Raji (cell line): ENCODE results near the gene GPATCH2L.

ENCODE experiments used
- POLR2A ChIP-seq: IDR thresholded peaks from 2 replicates; pipeline ENCODE4 v1.6.1; 2011; ENCODE audit warnings: low read depth, low read length, control low read depth; ENCODE audit not compliant: insufficient read depth

The GPATCH2L gene

DNA sequence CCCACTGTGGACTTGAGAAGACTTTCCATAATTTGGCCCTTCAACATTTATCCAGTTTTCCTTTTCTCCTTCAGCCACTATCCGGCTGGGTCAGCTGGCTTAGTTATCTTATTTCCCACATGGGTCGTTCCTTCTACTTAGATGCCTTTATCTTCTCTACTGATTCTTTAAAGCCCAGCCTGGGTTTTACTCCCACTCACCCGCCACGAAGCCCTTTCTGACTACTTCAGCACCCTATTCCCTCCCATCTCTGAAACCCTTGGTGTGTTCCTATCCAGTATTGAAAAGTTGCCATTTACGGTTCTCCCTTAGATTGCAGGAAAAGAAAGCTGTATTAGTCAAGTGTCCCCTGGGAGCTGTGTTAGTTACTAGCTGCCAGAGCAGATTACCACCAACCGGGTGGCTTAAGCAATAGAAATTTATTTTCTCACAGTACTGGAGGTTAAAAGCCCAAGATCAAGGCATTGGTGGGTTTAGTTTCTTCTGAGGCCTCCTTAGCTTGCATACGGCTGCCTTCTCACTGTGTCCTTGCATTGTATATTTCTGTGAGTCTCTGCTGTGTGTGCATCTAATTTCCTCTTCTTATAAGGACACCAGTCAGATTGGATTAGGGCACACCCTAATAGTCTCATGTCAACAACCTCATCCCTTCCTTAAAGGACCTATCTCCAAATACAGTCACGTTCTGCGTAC is 105.5 kb downstream of the GPATCH2L start:
- TF ChIP-seq POLR2A: no peak

DNA sequence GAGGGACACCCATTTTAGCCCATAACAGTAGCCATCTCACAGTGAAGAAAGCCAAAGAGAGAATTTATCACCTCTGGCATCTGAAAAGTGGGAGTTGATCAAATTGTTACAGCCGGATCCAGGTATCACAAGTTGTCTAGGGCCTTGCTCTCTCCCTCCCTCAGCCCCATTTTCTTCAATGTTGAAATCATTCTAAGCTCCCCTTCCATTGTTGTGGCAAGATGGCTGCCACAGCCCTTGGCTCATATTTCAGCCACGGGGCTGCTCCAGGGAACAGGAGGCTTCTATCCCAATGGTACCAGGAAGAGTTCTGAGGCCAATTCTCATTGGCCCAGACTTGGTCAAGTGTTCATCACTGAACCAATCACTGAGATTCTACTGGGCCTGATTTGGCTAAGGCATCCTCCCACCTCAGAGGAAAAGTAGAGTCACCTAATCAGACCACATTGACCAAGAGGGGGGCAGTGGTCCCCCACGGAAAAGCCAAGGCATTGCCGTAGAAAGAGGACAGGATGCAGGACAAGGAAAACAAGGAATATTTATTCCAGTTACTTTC is 106.2 kb downstream of the GPATCH2L start:
- no peak for TF ChIP-seq POLR2A

DNA sequence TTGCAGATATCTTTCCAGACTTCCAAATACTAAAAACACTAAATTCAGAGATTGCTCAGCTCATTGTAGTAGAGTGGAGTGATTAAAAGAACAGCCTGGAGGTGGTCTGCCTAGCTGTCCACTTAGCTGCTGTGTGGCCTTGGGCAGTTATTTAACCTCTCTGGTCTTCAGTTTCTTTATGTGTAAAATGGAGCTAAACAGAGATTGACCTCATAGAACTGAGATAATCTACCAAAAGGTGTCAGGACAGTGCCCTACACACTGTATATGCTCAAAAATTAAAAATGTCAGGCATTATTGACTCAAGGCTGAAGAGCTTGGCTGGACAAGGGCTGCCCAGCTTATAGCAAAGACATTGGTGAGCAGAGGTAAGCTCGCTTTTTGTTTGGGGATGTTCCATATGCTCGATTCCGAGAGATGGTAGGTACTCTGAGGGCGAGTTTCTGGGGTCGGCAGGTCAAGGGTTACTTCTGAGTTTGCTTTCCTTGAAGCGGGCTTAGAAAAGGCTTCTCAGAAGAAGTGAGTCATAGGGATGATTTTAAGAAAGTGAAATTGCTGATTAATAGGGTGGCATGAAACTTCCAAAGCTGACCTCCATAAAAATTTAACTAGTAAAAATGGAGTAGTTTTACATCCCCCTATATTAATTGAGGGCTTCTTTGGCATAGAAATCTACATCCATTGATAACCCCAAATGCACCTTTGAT is 107.5 kb downstream of the GPATCH2L start:
- TF ChIP-seq POLR2A: no peak

DNA sequence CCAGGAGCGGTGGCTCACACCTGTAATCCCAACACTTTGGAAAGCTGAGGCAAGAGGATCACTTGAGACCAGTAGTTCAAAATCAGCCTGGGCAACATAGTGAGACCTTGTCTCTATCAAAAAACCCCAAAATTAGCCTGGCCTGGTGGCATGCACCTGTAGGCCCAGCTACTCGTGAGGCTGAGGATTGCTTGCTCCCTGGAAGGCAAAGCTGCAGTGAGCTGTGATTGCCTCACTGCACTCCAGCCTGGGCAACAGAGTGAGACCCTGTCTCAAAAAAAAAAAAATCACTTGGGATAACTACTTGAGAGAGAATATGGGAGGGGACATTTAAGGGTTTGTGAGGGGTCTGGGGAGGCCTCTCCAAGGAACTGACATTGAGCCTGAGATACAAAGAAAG is 109.0 kb downstream of the GPATCH2L start:
- TF ChIP-seq POLR2A: no peak

DNA sequence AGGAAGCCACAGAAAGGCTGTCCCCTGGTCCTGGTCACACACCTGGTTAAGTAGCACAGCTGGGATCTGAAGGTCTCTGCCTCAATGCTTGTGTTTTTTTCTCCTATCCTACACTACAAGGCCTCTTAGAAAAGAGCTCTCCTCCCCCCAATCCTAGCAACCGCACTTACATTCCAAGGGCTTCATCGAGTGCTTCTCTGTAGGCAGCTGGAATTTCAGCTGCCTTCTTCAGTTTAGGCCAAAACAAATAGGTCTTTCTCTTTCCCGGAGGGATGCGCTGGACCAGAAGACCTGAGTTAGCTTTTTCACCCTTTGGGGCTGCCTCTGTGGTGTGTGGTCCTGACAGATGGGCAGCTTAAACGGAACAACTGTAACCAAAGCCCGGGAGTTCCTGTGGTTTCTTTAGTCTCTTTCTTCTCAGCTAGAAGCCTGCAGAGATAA is 109.7 kb downstream of the GPATCH2L start:
- TF ChIP-seq POLR2A: no peak

DNA sequence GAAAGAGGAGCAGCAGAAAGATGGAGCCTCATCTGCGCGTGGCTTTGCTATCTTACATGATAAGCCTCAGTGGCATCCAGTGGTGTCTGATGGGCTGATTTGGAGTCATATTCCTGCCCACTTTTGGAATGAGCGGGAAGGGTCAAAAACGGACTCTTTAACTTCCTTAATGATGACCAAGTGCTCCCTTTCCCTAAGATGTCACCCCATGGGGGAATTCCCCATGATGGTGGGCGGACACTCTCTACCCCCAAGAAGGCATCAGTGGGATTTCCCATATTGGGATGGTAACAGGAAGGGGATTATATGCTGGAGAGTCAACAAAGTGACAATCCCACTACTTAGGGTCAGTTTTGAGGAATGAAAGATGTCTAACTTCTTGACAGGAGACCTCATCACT is 110.9 kb downstream of the GPATCH2L start:
- no peak for TF ChIP-seq POLR2A
